GM21423 (cell line): ENCODE data around the gene ZNRF4.
"Not testable (repeated sequence)": the region's sequence is repeated elsewhere in the genome, so short reads cannot be mapped to it uniquely, and the experiment has no call there.

ENCODE experiments used
- ATAC-seq: cut with Tn5 transposase; IDR thresholded peaks from one replicate; pipeline ENCODE4 v1.9.1; 2021; ENCODE audit warnings: mild to moderate bottlenecking, moderate library complexity; ENCODE audit not compliant: unreplicated experiment

Gene ZNRF4

DNA sequence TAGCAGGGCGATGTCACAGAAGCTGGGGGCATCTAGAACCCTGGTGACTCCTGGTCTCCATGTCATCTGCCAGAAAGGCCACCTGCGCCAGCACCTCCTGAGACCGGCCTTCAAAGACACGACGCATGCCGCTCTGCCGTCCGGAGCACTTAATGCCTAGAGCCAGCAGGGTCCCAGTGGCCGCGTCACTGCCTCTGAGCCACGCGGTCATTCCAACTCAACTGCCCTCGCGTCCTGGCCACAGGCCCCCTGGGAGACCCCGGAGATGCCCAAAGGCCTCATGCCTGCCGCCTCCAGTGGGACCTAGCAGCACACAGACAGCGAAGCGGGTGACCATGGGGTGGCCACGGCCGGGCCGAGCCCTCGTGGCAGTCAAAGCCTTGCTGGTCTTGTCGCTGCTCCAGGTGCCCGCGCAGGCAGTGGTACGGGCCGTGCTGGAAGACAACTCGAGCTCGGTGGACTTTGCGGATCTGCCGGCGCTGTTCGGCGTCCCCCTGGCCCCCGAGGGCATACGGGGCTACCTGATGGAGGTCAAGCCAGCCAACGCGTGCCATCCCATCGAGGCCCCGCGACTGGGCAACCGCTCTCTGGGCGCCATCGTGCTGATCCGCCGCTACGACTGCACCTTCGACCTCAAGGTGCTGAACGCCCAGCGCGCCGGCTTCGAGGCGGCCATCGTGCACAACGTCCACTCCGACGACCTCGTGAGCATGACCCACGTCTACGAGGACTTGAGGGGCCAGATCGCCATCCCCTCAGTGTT lies at the start of gene ZNRF4:
Gene ZNRF4, plus strand, starts transcription at position 51 of the 763 bp plus-strand sequence. Its CDS starts 75 bp downstream, at position 126.
- no peak for ATAC-seq

GRCh38 chr19:5406198-5406597 lies 49.0 kb upstream of the ZNRF4 start:
- ATAC-seq: not testable (repeated sequence)

DNA sequence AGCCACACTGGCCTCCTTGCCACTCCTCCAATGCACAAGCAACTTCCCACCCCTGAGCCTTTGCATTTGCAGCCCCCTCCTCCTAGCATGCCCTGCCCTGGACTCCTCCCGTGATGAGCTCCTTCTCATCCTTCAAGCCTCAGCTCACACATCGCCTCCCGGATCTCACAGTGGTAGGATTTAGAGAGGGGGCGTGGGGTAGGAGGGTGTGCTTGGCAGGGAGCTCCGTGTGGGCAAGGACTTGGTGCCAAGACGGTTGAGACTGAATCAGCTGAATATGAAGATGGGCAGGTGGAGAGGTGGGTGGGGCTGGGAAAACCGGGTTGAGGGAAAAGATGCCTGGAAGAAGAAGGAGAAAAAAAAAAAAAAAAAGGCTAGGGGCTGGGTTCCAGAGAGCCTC lies 48.4 kb upstream of the ZNRF4 start:
- ATAC-seq: no peak

GRCh38 chr19:5407356-5407755 lies 47.9 kb upstream of the ZNRF4 start:
- ATAC-seq: no peak

GRCh38 chr19:5417495-5418436 lies 37.5 kb upstream of the ZNRF4 start:
- ATAC-seq: no peak

DNA sequence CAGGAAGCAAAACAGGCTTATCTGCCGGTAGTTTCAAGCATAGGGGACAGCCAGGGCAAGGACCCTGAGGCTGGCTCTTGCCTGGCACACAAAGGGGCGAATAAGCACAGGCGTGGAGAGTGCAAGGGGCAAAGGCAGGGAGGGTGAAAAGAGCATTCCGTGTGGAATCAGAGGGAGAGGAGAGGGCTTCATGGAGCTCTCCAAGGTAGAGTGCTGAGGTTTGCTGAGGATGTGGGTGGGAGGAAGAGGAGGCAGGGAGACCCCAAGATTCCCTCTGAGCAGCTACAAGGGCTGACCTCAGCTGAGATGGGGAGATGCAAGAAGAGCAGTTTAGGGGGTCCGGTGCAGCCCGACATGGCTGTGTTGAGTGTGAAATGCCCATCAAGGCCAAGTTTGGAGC lies 36.5 kb upstream of the ZNRF4 start:
- ATAC-seq: no peak

GRCh38 chr19:5420953-5421352 lies 34.3 kb upstream of the ZNRF4 start:
- no peak for ATAC-seq

DNA sequence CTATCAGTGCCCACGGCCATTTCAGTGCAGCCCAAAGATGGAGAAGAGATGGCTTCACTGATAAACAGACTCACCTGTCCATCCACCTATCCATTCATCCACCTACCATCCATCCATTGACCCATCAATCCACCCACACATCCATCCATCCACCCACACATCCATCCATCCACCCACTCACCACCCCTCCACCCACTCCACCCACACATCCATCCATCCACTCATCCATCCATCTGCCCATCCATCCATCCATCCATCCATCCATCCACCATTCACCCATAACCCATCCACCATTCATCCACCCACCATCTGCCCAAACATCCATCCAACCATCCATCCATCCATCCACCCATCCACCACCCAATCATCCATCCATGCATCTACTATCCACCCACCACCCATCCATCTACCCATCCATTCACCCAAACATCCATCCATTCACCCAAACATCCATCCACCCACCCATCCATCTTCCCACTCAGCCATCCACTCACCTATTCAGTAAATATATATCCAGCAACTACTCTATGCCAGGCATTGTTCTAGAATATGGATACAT lies 31.6 kb upstream of the ZNRF4 start:
- ATAC-seq: no peak

DNA sequence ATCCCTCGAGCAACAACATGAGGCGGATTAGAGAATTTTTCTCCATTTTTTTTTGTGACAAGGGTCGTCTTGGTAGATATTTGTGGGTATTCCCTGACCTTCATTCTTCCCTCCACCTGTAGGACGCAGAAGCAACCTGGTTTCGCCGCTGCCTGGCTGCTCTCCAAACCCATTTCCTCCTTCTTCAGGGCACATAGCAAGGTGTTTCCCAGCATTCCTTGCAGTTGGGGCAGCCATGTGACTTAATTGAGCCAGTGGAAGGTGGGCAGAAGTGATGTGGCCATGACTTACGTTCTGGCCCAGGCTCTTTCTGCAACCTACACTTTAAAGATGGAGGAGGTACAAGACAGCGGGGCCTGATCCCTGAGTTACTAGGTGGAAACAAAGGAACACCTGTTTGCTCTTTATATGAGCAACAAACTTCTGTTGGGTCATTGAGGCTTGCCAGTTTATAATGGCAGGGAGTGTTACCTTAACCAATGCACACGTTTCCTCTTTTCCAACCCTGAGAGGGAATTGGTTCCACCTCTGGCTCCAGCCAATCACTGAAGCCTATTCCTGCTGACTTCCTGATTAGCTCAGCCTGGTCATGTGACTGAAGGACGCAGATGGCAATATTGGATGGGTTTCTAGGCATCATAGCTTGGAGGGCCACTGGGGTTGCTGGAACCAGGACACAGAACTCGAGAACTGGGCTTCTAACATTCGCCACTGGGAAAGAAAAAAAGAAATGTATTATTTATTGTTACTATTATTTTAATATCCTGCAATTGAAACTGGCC lies 30.8 kb upstream of the ZNRF4 start:
- ATAC-seq: no peak

GRCh38 chr19:5425260-5425659 lies 30.0 kb upstream of the ZNRF4 start:
- ATAC-seq: no peak

DNA sequence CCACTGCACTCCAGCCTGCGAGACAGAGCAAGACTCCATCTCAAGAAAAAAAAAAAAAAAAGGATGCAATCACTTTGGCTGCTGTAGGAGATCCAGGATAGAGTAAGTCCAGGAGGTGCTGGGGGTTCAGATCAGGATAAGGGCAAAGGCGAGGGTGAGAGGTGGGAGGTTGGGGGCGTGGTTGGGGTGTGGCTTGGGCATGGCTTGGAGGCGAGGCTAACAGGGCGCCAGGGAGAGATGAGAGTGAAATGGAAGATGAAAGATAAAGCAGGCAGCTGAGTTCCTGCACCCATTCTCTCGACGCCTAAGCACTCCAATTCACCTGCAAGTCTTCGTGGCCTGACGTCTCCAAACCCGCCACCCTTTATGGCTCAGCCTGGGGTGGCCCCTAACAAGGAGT lies 25.0 kb upstream of the ZNRF4 start:
- ATAC-seq: no peak

- no peak for ATAC-seq
Observed at GRCh38 chr19:5432687-5433086, 22.5 kb upstream of the ZNRF4 start.

DNA sequence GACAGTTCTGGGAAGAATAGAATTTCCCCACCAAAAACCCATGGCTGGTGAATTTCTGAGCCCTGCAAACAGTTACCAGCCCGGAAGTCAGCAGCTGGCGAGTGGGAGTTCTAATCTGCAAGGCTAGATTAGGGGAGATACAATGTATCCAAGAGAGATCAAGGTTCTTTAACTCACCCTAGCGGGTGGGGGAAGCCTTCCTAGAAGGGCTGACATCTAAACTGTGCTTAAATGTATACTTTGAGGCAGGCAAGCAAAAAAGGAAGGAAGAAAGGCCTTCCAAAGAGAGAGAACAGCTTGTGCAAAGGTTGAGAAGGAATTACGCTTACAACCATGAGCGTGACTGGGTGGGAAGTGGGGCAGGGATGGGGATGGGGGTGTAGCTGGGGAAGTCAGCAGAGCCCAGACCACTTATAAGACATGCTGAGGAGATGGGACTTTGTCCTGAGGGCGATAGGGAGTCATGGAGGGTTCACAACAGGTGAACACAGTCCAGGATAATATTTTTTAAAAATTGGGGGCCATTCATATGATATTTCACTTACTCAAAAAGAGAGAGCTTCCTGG lies 20.8 kb upstream of the ZNRF4 start:
- no peak for ATAC-seq

DNA sequence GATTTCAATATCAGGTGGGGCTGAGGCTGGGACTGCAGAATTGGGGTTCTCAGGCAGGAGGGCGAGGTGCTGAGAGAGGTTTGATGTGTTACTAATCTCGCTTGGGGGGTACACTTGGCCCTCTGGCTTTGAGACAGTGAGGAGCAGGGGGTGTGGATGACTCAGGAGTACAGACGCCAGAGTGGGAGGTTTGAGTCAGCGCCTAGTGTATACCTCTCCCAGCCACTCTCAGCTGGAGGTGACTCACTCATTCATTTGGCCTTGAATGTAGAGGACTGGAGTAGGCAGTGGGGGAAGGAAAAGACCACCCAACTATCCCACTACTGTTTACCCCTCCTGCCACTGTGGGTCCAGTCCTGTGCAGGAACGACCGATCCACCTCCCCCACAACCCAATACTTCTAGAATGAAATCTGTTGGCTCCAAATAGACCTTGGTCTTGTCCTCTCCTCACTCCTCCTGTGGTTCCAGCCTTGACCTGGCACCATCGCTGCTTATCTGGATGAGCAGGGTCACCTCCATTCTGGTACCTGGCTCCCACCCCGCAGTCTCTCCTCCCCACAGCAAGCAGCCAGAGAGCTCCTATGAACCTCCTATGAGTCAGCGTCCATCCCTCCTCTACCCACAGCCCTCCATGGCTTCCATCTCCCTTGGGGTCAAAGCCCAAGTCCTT lies 20.1 kb upstream of the ZNRF4 start:
- no peak for ATAC-seq

- ATAC-seq: no peak
Observed at GRCh38 chr19:5435642-5436017, 19.6 kb upstream of the ZNRF4 start.

- ATAC-seq: no peak
Observed at GRCh38 chr19:5436106-5436947, 18.9 kb upstream of the ZNRF4 start.

- ATAC-seq: no peak
Observed at GRCh38 chr19:5436948-5437306, 18.3 kb upstream of the ZNRF4 start.

GRCh38 chr19:5438756-5439155 lies 16.5 kb upstream of the ZNRF4 start:
- ATAC-seq: not testable (repeated sequence)

DNA sequence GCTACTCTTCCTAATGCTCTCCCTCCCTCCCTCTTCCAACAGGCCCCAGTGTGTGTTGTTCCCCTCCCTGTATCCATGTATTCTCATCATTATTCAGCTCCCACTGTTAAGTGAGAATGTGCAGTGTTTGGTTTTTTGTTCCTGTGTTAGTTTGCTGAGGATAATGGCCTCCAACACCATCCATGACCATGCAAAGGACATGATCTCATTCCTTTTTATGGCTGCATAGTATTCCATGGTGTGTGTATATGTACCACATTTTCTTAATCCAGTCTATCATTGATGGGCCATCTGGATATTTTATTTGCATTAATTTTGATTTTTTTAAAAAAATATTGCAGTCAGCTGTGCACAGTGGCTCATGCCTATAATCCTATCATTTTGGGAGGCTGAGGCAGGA lies 15.8 kb upstream of the ZNRF4 start:
- no peak for ATAC-seq
